ENCODE data around the gene ZBTB44.

The ZBTB44 gene

DNA sequence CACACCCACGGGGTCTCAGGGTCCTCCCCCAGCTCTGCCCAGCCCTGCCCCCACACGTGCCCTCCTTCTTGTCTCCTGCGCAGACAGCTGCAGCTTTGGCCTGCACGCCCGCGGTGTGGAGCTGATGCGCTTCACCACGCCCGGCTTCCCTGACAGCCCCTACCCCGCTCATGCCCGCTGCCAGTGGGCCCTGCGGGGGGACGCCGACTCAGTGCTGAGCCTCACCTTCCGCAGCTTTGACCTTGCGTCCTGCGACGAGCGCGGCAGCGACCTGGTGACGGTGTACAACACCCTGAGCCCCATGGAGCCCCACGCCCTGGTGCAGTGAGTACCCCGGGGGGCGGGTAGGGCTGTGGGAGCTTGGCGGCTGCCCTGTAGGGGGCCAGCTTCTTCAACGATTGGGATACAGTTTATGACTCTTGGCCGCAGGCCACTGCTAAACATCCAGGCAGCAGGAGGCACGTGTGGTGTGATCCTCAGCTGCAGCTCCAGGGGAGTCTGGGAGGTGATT is 124.3 kb downstream of the ZBTB44 start:
- no peak for DNase-seq
- in situ Hi-C loops (cut with MboI; ENCODE audit: low pct_unique_long_range_greater_than_20kb, low sequenced_read_pairs): no loop called here

DNA sequence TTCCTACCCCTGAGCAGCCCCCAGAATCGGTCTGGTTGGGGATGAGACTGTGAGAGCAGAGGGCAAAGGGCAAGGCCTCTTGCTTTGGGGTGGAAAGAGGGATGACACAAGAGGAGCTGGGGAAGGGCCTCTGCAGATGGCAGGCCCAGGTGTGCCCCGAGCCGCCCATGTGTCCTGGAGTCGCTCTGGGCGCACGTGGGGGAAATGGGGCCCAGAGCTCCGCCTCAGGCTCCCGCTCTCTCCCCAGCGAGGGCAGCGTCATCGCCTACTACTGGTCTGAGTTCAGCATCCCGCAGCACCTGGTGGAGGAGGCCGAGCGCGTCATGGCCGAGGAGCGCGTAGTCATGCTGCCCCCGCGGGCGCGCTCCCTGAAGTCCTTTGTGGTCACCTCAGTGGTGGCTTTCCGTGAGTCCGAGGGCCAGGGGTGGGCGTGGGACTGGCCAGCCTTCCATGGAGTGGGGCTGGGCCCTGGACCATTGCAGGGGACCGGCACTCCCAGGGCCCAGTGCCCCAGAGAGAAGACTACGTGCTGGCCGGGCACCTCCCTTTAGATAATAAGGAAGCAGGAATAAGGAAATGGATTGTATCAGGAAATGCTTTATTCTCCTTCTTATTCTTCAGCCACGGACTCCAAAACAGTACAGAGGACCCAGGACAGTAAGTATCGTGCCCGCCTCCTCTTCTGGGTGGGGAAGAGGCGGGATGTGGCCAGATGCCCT is 125.1 kb downstream of the ZBTB44 start:
- DNase-seq: no peak
- in situ Hi-C loops (cut with MboI; ENCODE audit: low pct_unique_long_range_greater_than_20kb, low sequenced_read_pairs): no loop called here

DNA sequence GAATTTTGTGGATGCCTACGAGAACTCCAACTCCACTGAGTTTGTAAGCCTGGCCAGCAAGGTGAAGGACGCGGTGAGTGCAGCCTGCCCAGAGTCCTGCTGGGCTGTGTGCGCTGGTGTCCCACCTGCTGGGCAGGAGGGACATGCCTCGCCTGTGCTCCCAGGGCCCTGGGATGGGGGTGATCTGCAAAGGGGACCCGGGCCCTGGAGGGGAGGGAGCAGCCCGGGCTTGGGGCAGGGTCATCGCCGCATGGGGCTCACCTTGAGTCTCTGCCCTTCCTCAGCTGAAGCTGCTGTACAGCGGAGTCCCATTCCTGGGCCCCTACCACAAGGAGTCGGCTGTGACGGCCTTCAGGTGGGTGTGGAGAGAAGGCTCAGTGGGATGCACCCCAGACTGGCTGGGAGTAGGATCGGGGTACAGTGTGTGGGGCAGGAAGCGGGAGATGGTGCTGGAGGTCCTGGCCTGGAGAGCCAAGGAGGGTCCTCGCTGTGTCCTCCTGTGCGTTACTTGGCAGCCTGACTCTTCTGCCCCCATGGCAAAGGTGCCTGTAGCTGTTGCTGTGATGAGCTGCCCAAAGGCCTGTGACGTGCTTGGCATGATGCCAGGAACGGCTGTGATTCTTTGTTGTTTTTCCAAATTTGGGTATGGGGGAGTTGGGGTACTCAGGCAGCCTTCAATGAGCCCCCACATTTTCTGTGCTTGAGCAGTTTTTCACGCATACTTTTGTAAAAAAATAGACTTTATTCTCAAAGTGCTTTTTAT is 126.0 kb downstream of the ZBTB44 start:
- DNase-seq: no peak
- in situ Hi-C loops (cut with MboI; ENCODE audit: low pct_unique_long_range_greater_than_20kb, low sequenced_read_pairs): no loop called here

DNA sequence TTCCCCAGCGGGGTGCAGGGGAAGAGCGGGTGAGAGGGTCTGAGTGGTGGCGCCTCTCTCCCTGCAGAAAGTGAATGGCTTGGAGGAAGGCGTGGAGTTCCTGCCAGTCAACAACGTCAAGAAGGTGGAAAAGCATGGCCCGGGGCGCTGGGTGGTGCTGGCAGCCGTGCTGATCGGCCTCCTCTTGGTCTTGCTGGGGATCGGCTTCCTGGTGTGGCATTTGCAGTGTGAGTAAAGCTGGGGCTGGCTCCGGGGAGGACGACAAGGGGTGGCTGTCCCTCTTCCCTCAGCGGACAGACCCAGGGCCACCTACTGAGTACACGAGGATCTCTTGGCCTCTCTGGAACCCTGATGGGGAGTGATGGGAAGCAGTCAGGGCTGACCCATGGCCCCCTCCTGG is 126.7 kb downstream of the ZBTB44 start:
- no peak for DNase-seq
- in situ Hi-C loops (cut with MboI; ENCODE audit: low pct_unique_long_range_greater_than_20kb, low sequenced_read_pairs): no loop called here

DNA sequence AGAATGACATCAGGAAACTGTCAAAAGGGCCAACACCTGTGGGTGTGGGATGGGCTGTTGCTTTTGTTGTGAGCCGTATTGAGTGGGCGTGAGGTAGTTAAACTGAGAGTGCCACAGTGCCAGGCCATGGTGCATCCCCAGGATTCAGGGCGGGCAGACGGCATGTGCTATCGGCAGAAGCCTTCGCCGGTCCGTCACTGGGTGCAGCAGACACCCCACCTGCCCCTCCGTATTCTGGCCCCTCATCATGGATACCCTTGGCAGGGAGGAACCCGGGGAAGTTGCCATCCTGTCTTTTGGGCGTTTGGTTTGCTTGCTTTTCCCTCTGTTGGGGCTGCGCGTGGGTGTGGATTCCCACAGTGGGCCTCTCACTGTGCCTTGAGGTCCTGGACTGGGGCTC is 127.6 kb downstream of the ZBTB44 start:
- no peak for DNase-seq
- in situ Hi-C loops (cut with MboI; ENCODE audit: low pct_unique_long_range_greater_than_20kb, low sequenced_read_pairs): no loop called here

DNA sequence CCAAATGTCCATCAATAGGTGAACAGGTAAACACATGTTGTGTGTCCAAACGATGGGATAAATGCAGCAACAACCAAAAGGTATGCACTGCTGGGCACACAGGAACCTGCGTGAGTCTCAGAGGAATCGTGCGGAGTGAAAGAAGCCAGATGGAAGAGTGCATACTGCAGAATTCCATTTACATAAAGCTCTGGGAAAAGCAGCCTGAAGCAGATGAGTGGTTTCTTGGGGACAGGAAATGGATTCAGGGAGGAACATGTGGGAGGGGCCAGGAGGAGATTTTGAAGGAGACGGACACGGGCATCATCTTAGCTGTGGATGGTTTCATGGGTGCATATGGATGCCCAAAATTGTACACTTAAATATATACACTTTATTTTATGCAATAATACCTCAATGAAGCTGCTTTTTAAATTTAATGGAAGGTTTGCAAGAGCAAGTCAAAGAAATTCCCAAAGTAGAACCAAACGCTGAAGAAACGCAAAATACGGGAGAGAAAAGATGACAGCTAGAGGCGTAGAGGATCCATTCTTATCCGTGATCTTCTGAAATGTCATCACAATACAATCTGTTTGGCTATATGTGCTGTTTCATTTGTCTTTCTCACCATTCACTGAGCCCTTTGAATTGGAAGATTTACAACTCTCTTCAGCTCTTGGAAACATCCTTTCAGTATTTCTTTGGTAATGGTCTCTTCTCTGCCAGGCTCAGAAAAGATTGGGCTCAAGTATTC is 130.7 kb downstream of the ZBTB44 start:
- no peak for DNase-seq
- in situ Hi-C loops (cut with MboI; ENCODE audit: low pct_unique_long_range_greater_than_20kb, low sequenced_read_pairs): no loop called here

DNA sequence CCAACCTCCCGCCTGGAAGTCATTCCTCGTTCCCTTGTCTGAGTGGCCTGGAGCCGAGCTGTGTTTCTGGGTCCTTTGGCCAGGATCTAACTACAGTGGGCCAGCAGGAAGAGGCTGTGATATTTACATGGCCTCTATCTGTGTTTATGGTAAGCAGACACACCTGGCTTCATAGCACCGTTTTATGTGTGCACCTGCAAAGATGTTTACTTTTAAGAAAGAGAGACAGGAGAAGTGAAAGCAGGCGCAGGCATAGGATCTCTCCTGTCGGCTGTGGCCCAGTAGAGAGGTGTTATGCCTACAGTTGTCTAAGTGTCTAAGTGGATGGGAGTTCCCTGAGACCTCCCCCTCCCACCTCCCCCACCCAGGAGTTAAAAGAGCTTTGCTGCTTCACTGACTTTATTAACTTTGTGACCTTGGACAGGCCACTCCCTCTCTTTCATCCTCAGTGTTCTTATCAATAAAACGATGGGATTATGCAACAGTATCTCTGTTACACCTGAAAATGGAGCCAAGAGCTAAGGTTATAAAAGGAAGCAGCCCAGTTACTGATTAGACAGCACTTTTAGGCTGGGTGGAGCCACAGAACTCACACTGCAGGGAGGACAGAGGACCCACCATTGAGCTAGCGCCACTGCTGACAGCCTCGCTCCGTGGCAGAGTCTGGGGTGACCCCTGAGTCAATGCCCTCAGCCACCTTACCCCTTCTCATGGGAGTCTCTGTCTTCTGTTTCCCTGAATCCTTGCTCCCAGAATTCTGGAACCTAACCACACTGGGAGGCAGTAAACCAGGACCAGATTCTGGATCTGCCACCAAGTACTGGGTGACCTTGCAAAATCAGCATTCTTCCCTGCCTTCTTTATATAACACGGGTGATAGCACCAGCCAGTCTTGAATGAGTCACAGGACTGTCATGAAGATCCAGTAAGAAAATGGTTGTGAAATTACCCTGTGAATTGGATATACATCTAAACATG is 133.1 kb downstream of the ZBTB44 start:
- DNase-seq: no peak
- in situ Hi-C loops (cut with MboI; ENCODE audit: low pct_unique_long_range_greater_than_20kb, low sequenced_read_pairs): no loop called here

DNA sequence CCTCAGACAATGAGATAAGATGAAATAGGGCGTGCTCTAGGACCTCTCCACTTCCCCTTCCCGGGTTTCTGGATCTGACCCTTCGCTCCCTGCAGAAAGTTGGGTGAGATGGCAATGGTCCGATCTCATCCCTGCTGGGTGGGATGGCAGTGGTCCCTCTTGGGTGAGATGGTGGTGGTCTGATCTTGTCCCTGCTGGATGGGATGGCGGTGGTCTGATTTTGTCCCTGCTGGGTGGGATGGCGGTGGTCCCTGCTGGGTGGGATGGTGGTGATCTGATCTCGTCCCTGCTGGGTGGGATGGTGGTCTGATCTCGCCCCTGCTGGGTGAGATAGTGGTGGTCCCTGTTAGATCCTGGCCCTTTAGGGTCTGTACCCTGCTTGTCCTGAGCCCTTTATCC is 133.8 kb downstream of the ZBTB44 start:
- in situ Hi-C loops (cut with MboI; ENCODE audit: low pct_unique_long_range_greater_than_20kb, low sequenced_read_pairs): no loop called here

DNA sequence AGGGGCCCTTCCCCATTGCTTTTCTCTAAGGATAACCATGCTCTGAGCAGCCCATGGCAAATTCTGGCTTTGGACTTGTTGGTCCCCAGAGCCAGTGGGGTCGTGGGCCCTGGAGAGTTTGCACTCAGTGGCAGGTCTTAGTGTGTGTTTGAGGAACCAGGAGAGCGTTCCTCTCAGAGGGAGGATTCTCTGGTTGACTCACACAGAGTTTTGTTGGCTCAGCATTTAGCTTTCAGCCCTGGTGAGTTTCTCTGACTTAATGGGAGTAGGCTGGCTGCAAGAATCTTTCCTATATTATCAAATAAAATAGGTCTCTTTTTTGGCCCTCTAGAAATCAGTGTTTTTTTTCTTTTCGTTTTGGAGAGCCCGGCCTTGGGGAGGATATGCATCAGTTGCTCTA is 134.2 kb downstream of the ZBTB44 start:
- DNase-seq: no peak
- in situ Hi-C loops (cut with MboI; ENCODE audit: low pct_unique_long_range_greater_than_20kb, low sequenced_read_pairs): no loop called here

More for the DNA sequence above, 133.8 kb downstream of the ZBTB44 start:
- no peak for DNase-seq

DNA sequence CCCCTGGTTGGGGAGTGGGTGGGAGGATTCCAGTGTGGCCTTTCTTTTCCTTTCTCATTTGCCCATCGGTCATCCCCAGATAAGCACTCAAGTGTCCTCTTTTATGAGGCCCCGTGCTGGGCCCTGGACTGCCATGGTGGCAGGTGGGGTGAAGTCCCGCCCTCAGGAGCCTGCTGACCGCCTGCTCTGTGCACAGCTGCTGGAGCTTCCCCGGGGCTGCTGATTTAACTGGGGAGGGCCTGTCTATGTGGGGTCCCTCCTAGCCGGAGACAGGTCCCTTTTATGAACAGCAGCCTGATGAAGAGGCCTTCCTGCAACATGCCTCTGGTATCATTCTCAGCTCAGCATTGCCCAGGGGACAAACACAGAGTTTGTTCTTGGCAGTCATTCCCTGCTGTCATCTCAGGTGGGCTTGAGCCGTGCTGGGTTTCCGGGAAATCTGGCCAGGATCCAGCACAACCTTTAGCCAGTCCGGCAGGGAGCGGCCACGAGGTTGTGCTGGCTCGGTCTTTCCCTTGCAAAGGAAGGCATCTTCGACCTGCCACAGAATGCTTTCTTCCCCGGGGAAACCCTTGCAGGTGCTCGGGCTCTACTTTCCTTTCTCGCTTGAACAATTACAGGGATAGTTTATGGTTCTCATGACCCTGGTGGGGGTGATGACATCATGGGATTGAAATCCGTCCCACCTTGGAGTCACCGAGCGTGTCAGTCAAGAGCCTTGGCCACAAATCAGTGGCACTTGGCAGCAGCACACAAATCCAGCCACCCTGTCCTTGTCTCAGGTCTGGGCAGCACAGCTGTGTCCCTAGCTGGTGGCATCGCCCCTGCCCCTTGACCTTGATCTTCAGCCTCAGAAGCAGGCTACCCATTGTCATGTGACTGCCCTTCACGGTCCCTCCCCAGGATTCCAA is 135.1 kb downstream of the ZBTB44 start:
- in situ Hi-C loops (cut with MboI; ENCODE audit: low pct_unique_long_range_greater_than_20kb, low sequenced_read_pairs): no loop called here
- DNase-seq: no peak

DNA sequence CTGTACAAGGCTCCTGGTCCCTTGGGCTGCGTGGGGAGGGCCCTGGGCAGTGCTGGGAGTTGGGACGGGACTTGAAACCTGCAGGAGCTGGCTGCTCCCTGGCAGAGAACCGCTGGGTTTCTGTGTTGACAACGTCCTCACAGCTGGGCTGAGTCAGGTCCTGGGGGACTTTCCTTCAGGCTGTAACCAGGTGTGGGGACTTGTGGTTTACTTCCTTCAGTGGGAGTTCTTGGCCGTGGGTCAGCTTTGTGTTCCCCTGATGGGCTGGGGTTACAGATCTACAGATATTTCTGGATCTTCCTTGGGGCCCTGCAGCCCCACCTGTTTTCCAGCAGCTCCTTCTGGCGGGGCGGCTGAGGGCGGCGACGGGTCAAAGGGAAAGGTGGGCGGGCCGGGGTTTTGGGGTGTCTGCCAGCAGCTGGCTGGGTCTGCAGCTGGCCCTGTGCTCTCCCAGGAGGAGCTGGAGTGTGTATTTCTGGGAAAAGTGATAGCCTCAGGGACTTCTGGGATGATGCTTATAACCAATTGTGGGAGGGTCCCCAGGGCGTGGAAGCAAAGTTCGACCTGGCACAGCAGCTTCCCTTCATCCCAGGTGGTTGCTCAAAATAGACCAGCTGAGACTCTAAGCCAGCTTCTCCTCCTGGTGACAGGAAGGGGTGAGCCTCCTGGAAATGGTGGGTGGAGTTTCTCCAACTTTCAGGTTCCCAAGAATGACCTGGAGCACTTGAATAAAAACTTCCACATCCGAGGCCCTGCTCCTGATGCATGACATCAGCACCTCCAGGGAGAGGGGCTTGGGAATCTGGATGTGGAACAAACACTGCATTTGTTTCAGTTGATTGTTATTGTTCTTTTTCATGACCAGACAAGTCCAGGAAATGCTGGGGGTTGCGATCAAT is 136.0 kb downstream of the ZBTB44 start:
- no peak for DNase-seq

DNA sequence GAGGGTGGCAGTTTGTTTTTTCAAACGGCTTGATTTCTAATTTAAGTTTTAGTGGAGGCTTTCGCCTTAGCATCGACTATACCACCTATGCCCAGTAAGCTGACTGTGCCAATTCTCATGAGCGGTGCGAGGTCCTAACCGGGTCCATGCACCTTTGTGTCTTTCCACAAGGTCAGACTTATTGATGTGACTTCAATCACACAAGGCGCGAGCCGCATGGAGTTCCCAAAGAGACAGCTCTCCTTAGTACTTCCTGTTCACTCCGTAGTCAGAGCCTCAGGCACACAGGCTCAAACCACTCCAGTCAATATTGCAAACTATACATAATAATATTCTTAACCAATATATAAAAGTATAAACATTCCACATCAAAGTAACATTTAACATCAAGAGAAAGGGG is 136.9 kb downstream of the ZBTB44 start:
- no peak for DNase-seq
- in situ Hi-C loops (cut with MboI; ENCODE audit: low pct_unique_long_range_greater_than_20kb, low sequenced_read_pairs): no loop called here

More for the DNA sequence above, 136.0 kb downstream of the ZBTB44 start:
- in situ Hi-C loops (cut with MboI; ENCODE audit: low pct_unique_long_range_greater_than_20kb, low sequenced_read_pairs): no loop called here
